Smooth muscle cell (in vitro differentiated cells): ENCODE results near the gene SLX4IP. TPM values are rescaled to one million over a fixed set of nuclear protein-coding genes. Genes with fewer than 3 reads are reported as not detected.

ENCODE experiments used
- DNase-seq: peaks from one replicate; lab custom pipeline; 2025; ENCODE audit not compliant: unreplicated experiment; lab: John Stamatoyannopoulos, UW
- H2AFZ ChIP-seq: fragments of 200-600 bp; sonication (generic); 2 replicates; pipeline ENCODE4 v1.6.0; 2016; ENCODE audit warnings: antibody characterized with exemption, low read depth, mild to moderate bottlenecking
- H3F3A ChIP-seq: fragments of 200-600 bp; sonication (generic); 2 replicates; pipeline ENCODE4 v1.6.0; 2017; ENCODE audit warnings: antibody characterized with exemption, low read depth
- H3K27ac ChIP-seq: fragments of 200-600 bp; sonication (generic); 2 replicates; pipeline ENCODE4 v1.5.1; 2016; ENCODE audit warnings: low read depth, mild to moderate bottlenecking
- H3K27me3 ChIP-seq: fragments of 200-600 bp; sonication (generic); 2 replicates; pipeline ENCODE4 v1.6.1; 2016; ENCODE audit warnings: low read depth, mild to moderate bottlenecking
- H3K36me3 ChIP-seq: fragments of 200-600 bp; sonication (generic); 2 replicates; pipeline ENCODE4 v1.5.1; 2016; ENCODE audit warnings: low read depth
- H3K4me1 ChIP-seq: fragments of 200-600 bp; sonication (generic); 2 replicates; pipeline ENCODE4 v1.5.1; 2016; ENCODE audit warnings: low read depth
- H3K4me2 ChIP-seq: fragments of 200-600 bp; sonication (generic); 2 replicates; pipeline ENCODE4 v1.6.0; 2016; ENCODE audit warnings: mild to moderate bottlenecking
- H3K4me3 ChIP-seq: fragments of 200-600 bp; sonication (generic); 2 replicates; pipeline ENCODE4 v1.5.1; 2016; ENCODE audit warnings: mild to moderate bottlenecking
- H3K79me2 ChIP-seq: fragments of 200-600 bp; sonication (generic); 2 replicates; pipeline ENCODE4 v1.6.0; 2016; ENCODE audit warnings: low read depth, mild to moderate bottlenecking
- H3K9ac ChIP-seq: fragments of 200-600 bp; sonication (generic); 2 replicates; pipeline ENCODE4 v1.6.0; 2016; ENCODE audit warnings: low read depth
- H3K9me3 ChIP-seq: fragments of 200-600 bp; sonication (generic); replicated peaks from 2 replicates; pipeline ENCODE4 v1.5.1; 2016; ENCODE audit warnings: low read depth
- H4K20me1 ChIP-seq: fragments of 200-600 bp; sonication (generic); 2 replicates; pipeline ENCODE4 v1.6.0; 2016; ENCODE audit warnings: low read depth
- WGBS: methylation state at CpG from one replicate; pipeline ENCODE4 v1.1.7; 2016; ENCODE audit warnings: low lambda C conversion rate; 5-methylcytosine and 5-hydroxymethylcytosine counted together
- polyA plus RNA-seq: library from polyadenylated mRNA; unstranded; fragments of >200 nt; fragmentation: Nextera tagmentation; extraction: Ambion mirVana; gene quantifications from 2 replicates; pipeline ENCODE4 v1.2.1, GENCODE V29; 2016
- total RNA-seq: library from RNA; depleted of rRNA; stranded (reverse); fragments of >200 nt; gene quantifications from 2 replicates; pipeline ENCODE4 v1.2.3, GENCODE V29; 2014
- TF ChIP-seq, protein P1 (sequence below): fragments of 200-600 bp; sonication (generic); IDR thresholded peaks from 2 replicates; pipeline ENCODE4 v1.5.1; 2017; ENCODE audit warnings: borderline replicate concordance, mild to moderate bottlenecking, antibody characterized with exemption; ENCODE audit not compliant: insufficient read depth, poor library complexity, severe bottlenecking

The SLX4IP gene
- total and polyA plus RNA-seq, 2 experiments from 2014 or later: 1.2 to 6.2 TPM

GRCh38 chr20:10640897-10641296, 205.8 kb downstream of the SLX4IP start:
- Histone ChIP-seq H4K20me1 (peaks cover 20% of the 10 kb centered on the region), H3K79me2 (peaks cover 10% of the 10 kb centered on the region)

GRCh38 chr20:10641467-10641866, 206.4 kb downstream of the SLX4IP start:
- peaks cover 49% of the 10 kb centered on the region for H3K4me1 ChIP-seq
- WGBS: 97% methylated on average over 12 of the region's 12 CpGs

More at GRCh38 chr20:10640897-10641296, 205.8 kb downstream of the SLX4IP start:
- DNase-seq: no peak
- Histone ChIP-seq H3K9me3 (no peaks in the 10 kb centered on the region), H3F3A (peaks cover 59% of the 10 kb centered on the region), H3K27ac (no peak overlapping the region), H3K9ac (no peak overlapping the region), H2AFZ (no peak overlapping the region), H3K36me3 (peaks cover 6% of the 10 kb centered on the region), H3K4me3 (no peak overlapping the region), H3K4me1 (peaks cover 55% of the 10 kb centered on the region), H3K4me2 (no peak overlapping the region), H3K27me3 (no peaks in the 10 kb centered on the region)
- TF ChIP-seq, protein P1, sequence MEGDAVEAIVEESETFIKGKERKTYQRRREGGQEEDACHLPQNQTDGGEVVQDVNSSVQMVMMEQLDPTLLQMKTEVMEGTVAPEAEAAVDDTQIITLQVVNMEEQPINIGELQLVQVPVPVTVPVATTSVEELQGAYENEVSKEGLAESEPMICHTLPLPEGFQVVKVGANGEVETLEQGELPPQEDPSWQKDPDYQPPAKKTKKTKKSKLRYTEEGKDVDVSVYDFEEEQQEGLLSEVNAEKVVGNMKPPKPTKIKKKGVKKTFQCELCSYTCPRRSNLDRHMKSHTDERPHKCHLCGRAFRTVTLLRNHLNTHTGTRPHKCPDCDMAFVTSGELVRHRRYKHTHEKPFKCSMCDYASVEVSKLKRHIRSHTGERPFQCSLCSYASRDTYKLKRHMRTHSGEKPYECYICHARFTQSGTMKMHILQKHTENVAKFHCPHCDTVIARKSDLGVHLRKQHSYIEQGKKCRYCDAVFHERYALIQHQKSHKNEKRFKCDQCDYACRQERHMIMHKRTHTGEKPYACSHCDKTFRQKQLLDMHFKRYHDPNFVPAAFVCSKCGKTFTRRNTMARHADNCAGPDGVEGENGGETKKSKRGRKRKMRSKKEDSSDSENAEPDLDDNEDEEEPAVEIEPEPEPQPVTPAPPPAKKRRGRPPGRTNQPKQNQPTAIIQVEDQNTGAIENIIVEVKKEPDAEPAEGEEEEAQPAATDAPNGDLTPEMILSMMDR: no peak
- WGBS: 93% methylated on average over 12 of the region's 12 CpGs

DNA sequence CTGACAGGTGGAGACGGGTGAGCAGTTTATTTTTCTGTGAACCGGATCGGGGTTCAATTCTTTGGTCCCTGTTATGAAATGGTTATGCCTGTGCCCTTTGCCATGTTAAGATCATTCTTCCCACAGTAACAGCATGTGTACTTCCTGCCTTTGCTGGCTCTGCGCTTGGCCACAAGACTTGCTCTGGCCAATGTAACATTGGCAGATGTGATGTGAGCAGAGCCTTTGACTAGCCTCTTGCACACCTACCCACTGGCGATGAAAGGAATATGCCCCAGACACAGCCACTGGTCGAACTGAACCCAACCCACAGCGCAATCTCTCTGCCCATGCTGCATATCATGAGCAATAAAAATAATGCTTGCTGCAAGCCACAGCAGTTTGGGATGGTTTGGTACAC, 206.8 kb downstream of the SLX4IP start:
- Histone ChIP-seq H3F3A (peaks cover 55% of the 10 kb centered on the region), H3K4me1 (peaks cover 45% of the 10 kb centered on the region), H3K9ac (no peak overlapping the region), H3K9me3 (no peaks in the 10 kb centered on the region), H3K27ac (peak overlapping the region; percentile 72), H3K79me2 (peaks cover 10% of the 10 kb centered on the region), H2AFZ (no peak overlapping the region), H3K4me3 (no peak overlapping the region), H3K4me2 (no peak overlapping the region), H4K20me1 (peaks cover 24% of the 10 kb centered on the region), H3K36me3 (peaks cover 6% of the 10 kb centered on the region), H3K27me3 (no peaks in the 10 kb centered on the region)
- DNase-seq: no peak
- WGBS: 92% methylated on average over 7 of the region's 7 CpGs
- TF ChIP-seq, protein P1: no peak

More at GRCh38 chr20:10641467-10641866, 206.4 kb downstream of the SLX4IP start:
- H3K4me2 ChIP-seq: no peak overlapping the region
- DNase-seq: no peak
- peaks cover 10% of the 10 kb centered on the region for H3K79me2 ChIP-seq
- peaks cover 57% of the 10 kb centered on the region for H3F3A ChIP-seq
- H3K4me3 ChIP-seq: no peak overlapping the region
- no peak overlapping the region for H2AFZ ChIP-seq
- TF ChIP-seq, protein P1: no peak
- no peaks in the 10 kb centered on the region for H3K27me3 ChIP-seq
- H3K27ac ChIP-seq: no peak overlapping the region
- H3K9ac ChIP-seq: no peak overlapping the region
- H3K9me3 ChIP-seq: no peaks in the 10 kb centered on the region
- H4K20me1 ChIP-seq: peaks cover 24% of the 10 kb centered on the region
- peaks cover 6% of the 10 kb centered on the region for H3K36me3 ChIP-seq
